Panc1 (cell line): ENCODE results near the gene UBE2E2. TPM values are rescaled to one million over a fixed set of nuclear protein-coding genes. Genes with fewer than 3 reads are reported as not detected.

Experiments used
- ATAC-seq: fragments of 200-7000 bp; cut with Tn5 transposase; 2 replicates; pipeline ENCODE4 v1.9.1; 2020; ENCODE audit warnings: mild to moderate bottlenecking, moderate library complexity
- BruUV-seq: library from RNA; stranded (reverse); fragments of 400-500 nt; replicated peaks from 2 replicates; lab custom pipeline; 2021; lab: Mats Ljungman, UMichigan
- CTCF ChIA-PET: fragments of 300-600 bp; sonication (Branson Sonifier 250); formaldehyde crosslinking; loops from one replicate; lab custom pipeline; 2022; ENCODE audit warnings: antibody characterized with exemption; lab: Charles Lee
- POLR2A ChIA-PET: fragments of 300-600 bp; sonication (Branson Sonifier 250); formaldehyde crosslinking; loops from one replicate; lab custom pipeline; 2022; ENCODE audit warnings: antibody characterized with exemption; lab: Charles Lee
- DNase-seq: peaks from one replicate; pipeline ENCODE4 v3.0.0-alpha.2; 2010; ENCODE audit warnings: low read depth, low spot score
- H3K27ac ChIP-seq: 2 replicates; pipeline ENCODE4 v1.5.1; 2011; ENCODE audit warnings: mild to moderate bottlenecking, low read length, inconsistent platforms
- H3K27me3 ChIP-seq: fragments of 200-500 bp; sonication (Bioruptor generic); 2 replicates; pipeline ENCODE4 v1.6.0; 2014; ENCODE audit warnings: low read length, inconsistent platforms; ENCODE audit not compliant: control insufficient read depth, insufficient read depth
- H3K36me3 ChIP-seq: fragments of 200-500 bp; sonication (Bioruptor generic); 2 replicates; pipeline ENCODE4 v1.5.1; 2014; ENCODE audit warnings: inconsistent platforms, mild to moderate bottlenecking, low read length, moderate library complexity; ENCODE audit not compliant: control insufficient read depth, insufficient read depth
- H3K4me1 ChIP-seq: 2 replicates; pipeline ENCODE4 v1.5.1; 2011; ENCODE audit warnings: inconsistent platforms, mild to moderate bottlenecking, low read length, moderate library complexity; ENCODE audit not compliant: control insufficient read depth, insufficient read depth
- H3K4me3 ChIP-seq, 2 experiments: 2 replicates each; pipeline ENCODE4 v1.5.1; 2011 to 2012; ENCODE audit warnings: low read depth in 2 of 2, low read length in 2 of 2, mild to moderate bottlenecking in 2 of 2, inconsistent platforms in 1 of 2, moderate library complexity in 1 of 2
- H3K9me3 ChIP-seq: fragments of 200-500 bp; sonication (Bioruptor generic); 2 replicates; pipeline ENCODE4 v1.5.1; 2014; ENCODE audit warnings: low read depth, mild to moderate bottlenecking, inconsistent platforms, low read length, moderate library complexity; ENCODE audit not compliant: control insufficient read depth, insufficient read depth
- POLR2AphosphoS5 ChIP-seq: IDR thresholded peaks from 2 replicates; pipeline ENCODE4 v1.6.1; 2012; ENCODE audit warnings: mild to moderate bottlenecking, low read depth, low read length, moderate library complexity
- SIN3A ChIP-seq: IDR thresholded peaks from 2 replicates; pipeline ENCODE4 v1.6.1; 2012; ENCODE audit warnings: low read depth, mild to moderate bottlenecking, low read length, moderate library complexity, borderline replicate concordance; ENCODE audit not compliant: insufficient read depth
- TCF7L2 ChIP-seq: IDR thresholded peaks from 2 replicates; pipeline ENCODE4 v1.6.1; 2011; ENCODE audit warnings: mild to moderate bottlenecking, low read depth, low read length, inconsistent platforms
- in situ Hi-C: cut with HindIII; loops from 2 replicates; pipeline ENCODE4 v1.10.0; 2016; ENCODE audit warnings: low sequenced_read_pairs, low pct_unique_long_range_greater_than_20kb
- intact Hi-C: fragments of 100-400 bp; cut with micrococcal nuclease; formaldehyde crosslinking; loops from one replicate; pipeline ENCODE4 v1.10.0; 2022; ENCODE audit not compliant: unreplicated experiment
- total RNA-seq: library from RNA; stranded (reverse); gene quantifications from one replicate; pipeline ENCODE4 v1.2.1, GENCODE V29; 2021; ENCODE audit not compliant: unreplicated experiment
- TF ChIP-seq, protein P1 (sequence below): fragments of 450-650 bp; IDR thresholded peaks from 2 replicates; pipeline ENCODE4 v1.5.1; 2017; ENCODE audit warnings: mild to moderate bottlenecking
- TF ChIP-seq, protein P2 (sequence below), 2 experiments: IDR thresholded peaks; 2 replicates each; pipeline ENCODE4 v1.6.1; 2011 to 2012; ENCODE audit warnings: low read depth in 2 of 2, control low read depth in 1 of 2, low read length in 1 of 2, mild to moderate bottlenecking in 1 of 2, moderate library complexity in 1 of 2; ENCODE audit not compliant: insufficient read depth in 1 of 2

UBE2E2 gene
- total RNA-seq, 1 experiment from 2014 or later, result 38.2 TPM

DNA sequence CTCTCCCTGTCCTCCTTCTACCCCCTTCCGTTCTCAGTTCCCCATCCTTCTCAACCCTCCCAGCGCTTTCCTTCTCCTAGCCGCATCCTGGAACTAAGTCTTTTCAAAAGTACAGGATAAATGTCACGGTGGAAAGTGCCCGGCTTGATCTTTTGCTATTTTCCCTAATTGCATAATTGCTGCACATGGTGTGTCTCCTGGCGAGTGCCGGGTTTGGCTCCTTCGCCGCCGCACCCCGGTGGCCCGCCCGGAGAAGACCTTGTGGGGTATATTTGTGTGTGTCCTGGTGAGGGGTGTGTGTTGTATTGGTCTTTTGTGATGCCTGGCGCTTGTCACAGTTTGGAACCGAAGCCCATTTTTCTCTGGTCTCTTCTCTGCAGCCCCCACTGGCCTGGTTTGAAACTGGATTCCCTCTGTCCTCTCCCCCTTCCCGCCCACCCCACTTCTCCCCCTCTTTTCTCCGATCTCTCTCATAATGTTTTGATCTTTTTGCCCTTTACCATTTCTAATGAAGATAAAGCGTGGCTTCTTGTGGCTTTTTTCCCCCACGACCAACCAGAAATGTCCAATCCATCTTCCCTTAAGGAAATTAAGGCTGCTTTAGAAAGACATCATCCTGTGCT, 692 bp downstream of the UBE2E2 start:
- Histone ChIP-seq H3K9me3 (no peaks in the 10 kb centered on the region), H3K4me1 (peaks cover 10% of the 10 kb centered on the region), H3K4me3 (peak overlapping the region; percentile 86 to 87), H3K27ac (peak overlapping the region; percentile 71), H3K36me3 (no peaks in the 10 kb centered on the region; the same call in 1 of the 2 replicates), H3K27me3 (no peaks in the 10 kb centered on the region)
- ChIA-PET POLR2A (no interaction called here), CTCF (no interaction called here)
- DNase-seq (no peak), ATAC-seq (peak; percentile 37; the same call in 1 of the 2 replicates)
- TF ChIP-seq TCF7L2 (no peak), POLR2AphosphoS5 (no peak), SIN3A (no peak)
- TF ChIP-seq, protein P1, sequence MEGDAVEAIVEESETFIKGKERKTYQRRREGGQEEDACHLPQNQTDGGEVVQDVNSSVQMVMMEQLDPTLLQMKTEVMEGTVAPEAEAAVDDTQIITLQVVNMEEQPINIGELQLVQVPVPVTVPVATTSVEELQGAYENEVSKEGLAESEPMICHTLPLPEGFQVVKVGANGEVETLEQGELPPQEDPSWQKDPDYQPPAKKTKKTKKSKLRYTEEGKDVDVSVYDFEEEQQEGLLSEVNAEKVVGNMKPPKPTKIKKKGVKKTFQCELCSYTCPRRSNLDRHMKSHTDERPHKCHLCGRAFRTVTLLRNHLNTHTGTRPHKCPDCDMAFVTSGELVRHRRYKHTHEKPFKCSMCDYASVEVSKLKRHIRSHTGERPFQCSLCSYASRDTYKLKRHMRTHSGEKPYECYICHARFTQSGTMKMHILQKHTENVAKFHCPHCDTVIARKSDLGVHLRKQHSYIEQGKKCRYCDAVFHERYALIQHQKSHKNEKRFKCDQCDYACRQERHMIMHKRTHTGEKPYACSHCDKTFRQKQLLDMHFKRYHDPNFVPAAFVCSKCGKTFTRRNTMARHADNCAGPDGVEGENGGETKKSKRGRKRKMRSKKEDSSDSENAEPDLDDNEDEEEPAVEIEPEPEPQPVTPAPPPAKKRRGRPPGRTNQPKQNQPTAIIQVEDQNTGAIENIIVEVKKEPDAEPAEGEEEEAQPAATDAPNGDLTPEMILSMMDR, result no peak
- TF ChIP-seq, protein P2, sequence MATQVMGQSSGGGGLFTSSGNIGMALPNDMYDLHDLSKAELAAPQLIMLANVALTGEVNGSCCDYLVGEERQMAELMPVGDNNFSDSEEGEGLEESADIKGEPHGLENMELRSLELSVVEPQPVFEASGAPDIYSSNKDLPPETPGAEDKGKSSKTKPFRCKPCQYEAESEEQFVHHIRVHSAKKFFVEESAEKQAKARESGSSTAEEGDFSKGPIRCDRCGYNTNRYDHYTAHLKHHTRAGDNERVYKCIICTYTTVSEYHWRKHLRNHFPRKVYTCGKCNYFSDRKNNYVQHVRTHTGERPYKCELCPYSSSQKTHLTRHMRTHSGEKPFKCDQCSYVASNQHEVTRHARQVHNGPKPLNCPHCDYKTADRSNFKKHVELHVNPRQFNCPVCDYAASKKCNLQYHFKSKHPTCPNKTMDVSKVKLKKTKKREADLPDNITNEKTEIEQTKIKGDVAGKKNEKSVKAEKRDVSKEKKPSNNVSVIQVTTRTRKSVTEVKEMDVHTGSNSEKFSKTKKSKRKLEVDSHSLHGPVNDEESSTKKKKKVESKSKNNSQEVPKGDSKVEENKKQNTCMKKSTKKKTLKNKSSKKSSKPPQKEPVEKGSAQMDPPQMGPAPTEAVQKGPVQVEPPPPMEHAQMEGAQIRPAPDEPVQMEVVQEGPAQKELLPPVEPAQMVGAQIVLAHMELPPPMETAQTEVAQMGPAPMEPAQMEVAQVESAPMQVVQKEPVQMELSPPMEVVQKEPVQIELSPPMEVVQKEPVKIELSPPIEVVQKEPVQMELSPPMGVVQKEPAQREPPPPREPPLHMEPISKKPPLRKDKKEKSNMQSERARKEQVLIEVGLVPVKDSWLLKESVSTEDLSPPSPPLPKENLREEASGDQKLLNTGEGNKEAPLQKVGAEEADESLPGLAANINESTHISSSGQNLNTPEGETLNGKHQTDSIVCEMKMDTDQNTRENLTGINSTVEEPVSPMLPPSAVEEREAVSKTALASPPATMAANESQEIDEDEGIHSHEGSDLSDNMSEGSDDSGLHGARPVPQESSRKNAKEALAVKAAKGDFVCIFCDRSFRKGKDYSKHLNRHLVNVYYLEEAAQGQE (IDR thresholded peaks at IDR 0.05; ENCODE audit: insufficient read depth in 1 of 2, low read depth in 2 of 2, low read length in 1 of 2), result no peak
- in situ Hi-C loops (no loop called here), intact Hi-C loops (no loop called here)
- no TSS peak for BruUV-seq

DNA sequence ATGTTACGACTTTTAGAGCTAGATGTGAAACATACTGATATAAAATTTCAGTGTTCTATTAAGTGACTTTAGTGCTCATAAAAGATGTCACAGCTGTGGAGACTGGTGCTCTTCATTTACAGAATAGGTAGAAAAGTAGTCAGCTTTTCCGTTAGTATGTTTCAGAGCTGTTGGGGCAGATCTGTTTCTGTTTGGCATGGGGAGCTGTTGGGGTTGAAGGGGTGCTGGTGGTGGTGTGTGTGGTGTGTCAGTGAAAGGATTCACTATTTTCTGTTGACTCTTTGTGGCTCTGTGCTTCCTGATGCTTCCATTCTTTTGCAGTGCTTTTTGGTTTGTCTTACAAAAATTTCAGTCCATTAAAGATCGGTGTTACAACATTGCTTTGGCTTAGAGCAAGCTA, 3.2 kb downstream of the UBE2E2 start:
- Histone ChIP-seq H3K27ac (no peak overlapping the region), H3K9me3 (no peaks in the 10 kb centered on the region), H3K4me3 (no peak overlapping the region), H3K27me3 (no peaks in the 10 kb centered on the region), H3K4me1 (peaks cover 10% of the 10 kb centered on the region), H3K36me3 (no peaks in the 10 kb centered on the region; the same call in 1 of the 2 replicates)
- ATAC-seq, result no peak
- POLR2A ChIA-PET, result no interaction called here
- CTCF ChIA-PET, result no interaction called here
- intact Hi-C loops, result no loop called here
- BruUV-seq, result no TSS peak
- TF ChIP-seq, protein P2 (IDR thresholded peaks at IDR 0.05; ENCODE audit: insufficient read depth in 1 of 2, low read depth in 2 of 2, low read length in 1 of 2), result no peak
- no peak for TF ChIP-seq POLR2AphosphoS5
- TF ChIP-seq TCF7L2, result no peak
- TF ChIP-seq, protein P1, result no peak
- no peak for TF ChIP-seq SIN3A
- DNase-seq, result no peak
- in situ Hi-C loops, result no loop called here
